Vagina (tissue), 2 donors: ENCODE results near the gene CPT1B. TPM values are rescaled to one million over a fixed set of nuclear protein-coding genes. Genes with fewer than 3 reads are reported as not detected.

Experiments
- DNase-seq, 2 donors: peaks; one replicate each; pipeline ENCODE4 v3.0.0-alpha.2; 2017; ENCODE audit errors: extremely low spot score in 2 of 2
- H3K27ac ChIP-seq: fragments of 200-600 bp; sonication (generic); one replicate; pipeline ENCODE4 v1.5.1; 2019
- H3K27me3 ChIP-seq: fragments of 200-600 bp; sonication (generic); one replicate; pipeline ENCODE4 v1.5.1; 2019
- H3K36me3 ChIP-seq, 2 donors: fragments of 200-600 bp; sonication (generic); one replicate each; pipeline ENCODE4 v1.5.1; 2017 to 2019
- H3K4me1 ChIP-seq: fragments of 200-600 bp; sonication (generic); one replicate; pipeline ENCODE4 v1.5.1; 2019
- H3K4me3 ChIP-seq, 2 donors: fragments of 200-600 bp; sonication (generic); 1 replicate in 1 of 2; 2 replicates in 1 of 2; pipeline ENCODE4 v1.5.1; 2016 to 2019
- H3K9me3 ChIP-seq: fragments of 200-600 bp; sonication (generic); one replicate; pipeline ENCODE4 v1.5.1; 2019
- CTCF ChIP-seq, 3 experiments: fragments of 450-650 bp in 2 of 3; fragments of 200-600 bp in 1 of 3; sonication (generic) in 1 of 3; IDR thresholded peaks; one replicate each; pipeline ENCODE4 v1.5.1; 2017 to 2019; ENCODE audit warnings: antibody characterized with exemption in 3 of 3, mild to moderate bottlenecking in 2 of 3, moderate library complexity in 2 of 3
- POLR2A ChIP-seq, 2 donors: fragments of 450-650 bp; IDR thresholded peaks; one replicate each; pipeline ENCODE4 v1.6.1; 2017; ENCODE audit warnings: antibody characterized with exemption in 2 of 2, mild to moderate bottlenecking in 2 of 2, moderate library complexity in 2 of 2
- POLR2AphosphoS5 ChIP-seq, 2 donors: sonication (generic); formaldehyde crosslinking; IDR thresholded peaks; one replicate each; pipeline ENCODE4 v1.9.0; 2017; ENCODE audit warnings: antibody characterized with exemption in 2 of 2, mild to moderate bottlenecking in 2 of 2, low read depth in 1 of 2; ENCODE audit not compliant: insufficient read depth in 1 of 2
- intact Hi-C: fragments of 100-400 bp; cut with DNase I; formaldehyde crosslinking; loops from one replicate; pipeline ENCODE4 v1.15.1; 2023
- total RNA-seq: library from RNA; depleted of rRNA; stranded (reverse); fragments of >200 nt; gene quantifications from one replicate; pipeline ENCODE4 v1.2.3, GENCODE V29; 2016

CPT1B gene
- total RNA-seq, 1 donor from 2014 or later: 29.2 TPM

- no peak for DNase-seq
- no peak overlapping the region for H3K27ac ChIP-seq
- no peaks in the 10 kb centered on the region for H3K9me3 ChIP-seq
- intact Hi-C loops: no loop called here
- H3K4me3 ChIP-seq: no peak overlapping the region
- H3K36me3 ChIP-seq: no peaks in the 10 kb centered on the region
- H3K27me3 ChIP-seq: peaks cover 7% of the 10 kb centered on the region
- H3K4me1 ChIP-seq: peaks cover 6% of the 10 kb centered on the region
- no peak for TF ChIP-seq POLR2AphosphoS5 (IDR thresholded peaks at IDR 0.05; ENCODE audit: insufficient read depth in 1 of 2, low read depth in 1 of 2)
- TF ChIP-seq POLR2A (IDR thresholded peaks at IDR 0.05): no peak
- TF ChIP-seq CTCF (IDR thresholded peaks at IDR 0.05): no peak
Observed at GRCh38 chr22:50553310-50553709, 24.9 kb downstream of the CPT1B start.

GRCh38 chr22:50551160-50551752 lies 27.0 kb downstream of the CPT1B start:
- H3K4me3 ChIP-seq: no peak overlapping the region
- H3K27ac ChIP-seq: no peak overlapping the region
- no peak for DNase-seq
- H3K36me3 ChIP-seq: no peaks in the 10 kb centered on the region
- intact Hi-C loops: no loop called here
- peaks cover 7% of the 10 kb centered on the region for H3K27me3 ChIP-seq
- TF ChIP-seq POLR2A (IDR thresholded peaks at IDR 0.05): no peak
- no peaks in the 10 kb centered on the region for H3K9me3 ChIP-seq
- peaks cover 7% of the 10 kb centered on the region for H3K4me1 ChIP-seq

- no peaks in the 10 kb centered on the region for H3K36me3 ChIP-seq
- TF ChIP-seq POLR2AphosphoS5 (IDR thresholded peaks at IDR 0.05; ENCODE audit: insufficient read depth in 1 of 2, low read depth in 1 of 2) (no peak), CTCF (IDR thresholded peaks at IDR 0.05) (no peak)
- intact Hi-C loops: no loop called here
- H3K9me3 ChIP-seq: no peaks in the 10 kb centered on the region
- no peak overlapping the region for H3K27ac ChIP-seq
- H3K27me3 ChIP-seq: peaks cover 7% of the 10 kb centered on the region
- H3K4me3 ChIP-seq: no peak overlapping the region
- no peak for DNase-seq
- H3K4me1 ChIP-seq: peaks cover 7% of the 10 kb centered on the region
Observed at GRCh38 chr22:50550395-50550794, 27.8 kb downstream of the CPT1B start.

GRCh38 chr22:50548921-50549790 lies 29.1 kb downstream of the CPT1B start:
- Histone ChIP-seq H3K27me3 (peaks cover 7% of the 10 kb centered on the region), H3K4me1 (peaks cover 17% of the 10 kb centered on the region), H3K27ac (no peak overlapping the region), H3K4me3 (peak overlapping the region; percentile 22 to 25), H3K36me3 (no peaks in the 10 kb centered on the region), H3K9me3 (no peaks in the 10 kb centered on the region)
- TF ChIP-seq CTCF (IDR thresholded peaks at IDR 0.05) (no peak), POLR2AphosphoS5 (IDR thresholded peaks at IDR 0.05; ENCODE audit: insufficient read depth in 1 of 2, low read depth in 1 of 2) (no peak), POLR2A (IDR thresholded peaks at IDR 0.05) (no peak)
- DNase-seq: no peak
- intact Hi-C loops: no loop called here

- Histone ChIP-seq H3K27me3 (peaks cover 7% of the 10 kb centered on the region), H3K9me3 (no peaks in the 10 kb centered on the region), H3K4me1 (peaks cover 22% of the 10 kb centered on the region), H3K4me3 (peak overlapping the region; percentile 22 to 25), H3K36me3 (no peaks in the 10 kb centered on the region), H3K27ac (no peak overlapping the region)
- intact Hi-C loops: no loop called here
- no peak for TF ChIP-seq CTCF (IDR thresholded peaks at IDR 0.05)
- no peak for TF ChIP-seq POLR2A (IDR thresholded peaks at IDR 0.05)
- TF ChIP-seq POLR2AphosphoS5 (IDR thresholded peaks at IDR 0.05; ENCODE audit: insufficient read depth in 1 of 2, low read depth in 1 of 2): no peak
- DNase-seq: no peak
Observed at GRCh38 chr22:50548040-50548920, 29.9 kb downstream of the CPT1B start.
